Esophagus (tissue), 2 donors: ENCODE data around the gene PLA2R1. TPM values are rescaled to one million over a fixed set of nuclear protein-coding genes. Genes with fewer than 3 reads are reported as not detected.

Source experiments
- H3K27ac ChIP-seq, 2 donors: one replicate each; pipeline ENCODE4 v1.5.1; 2013; ENCODE audit warnings: low read depth in 2 of 2, mild to moderate bottlenecking in 2 of 2, inconsistent platforms in 1 of 2, low read length in 1 of 2, moderate library complexity in 1 of 2
- H3K27me3 ChIP-seq, 2 donors: one replicate each; pipeline ENCODE4 v1.6.1; 2013; ENCODE audit warnings: low read length in 2 of 2, control low read depth in 1 of 2, mild to moderate bottlenecking in 1 of 2; ENCODE audit not compliant: insufficient read depth in 2 of 2, control insufficient read depth in 1 of 2
- H3K36me3 ChIP-seq, 2 donors: one replicate each; pipeline ENCODE4 v1.6.1; 2013; ENCODE audit warnings: low read length in 1 of 2; ENCODE audit not compliant: control insufficient read depth in 2 of 2, insufficient read depth in 2 of 2
- H3K4me1 ChIP-seq, 2 donors: one replicate each; pipeline ENCODE4 v1.6.1; 2013; ENCODE audit warnings: low read length in 1 of 2; ENCODE audit not compliant: control insufficient read depth in 2 of 2, insufficient read depth in 2 of 2
- H3K4me3 ChIP-seq, 2 donors: one replicate each; pipeline ENCODE4 v1.5.1; 2013; ENCODE audit warnings: low read length in 2 of 2, mild to moderate bottlenecking in 2 of 2, low read depth in 1 of 2, moderate library complexity in 1 of 2
- H3K9me3 ChIP-seq, 2 donors: one replicate each; pipeline ENCODE4 v1.6.1; 2013; ENCODE audit warnings: mild to moderate bottlenecking in 2 of 2, low read depth in 1 of 2, low read length in 1 of 2, moderate library complexity in 1 of 2; ENCODE audit not compliant: control insufficient read depth in 2 of 2, insufficient read depth in 1 of 2
- WGBS, 2 donors: extraction: QIAGEN DNeasy Blood & Tissue Kit; methylation state at CpG; one replicate each; pipeline ENCODE4 v1.1.7; 2013; 5-methylcytosine and 5-hydroxymethylcytosine counted together
- polyA plus RNA-seq, 2 donors: library from polyadenylated mRNA; stranded (reverse); fragments of 200-250 nt; gene quantifications; one replicate each; pipeline ENCODE4 v1.2.3, GENCODE V29; 2013
- donor health status: healthy with polysubstance abuse.
- donor health status: Bipolar disorder and iron deficiency.

Gene PLA2R1
- polyA plus RNA-seq, 2 donors = 3.8 to 6.2 TPM

DNA sequence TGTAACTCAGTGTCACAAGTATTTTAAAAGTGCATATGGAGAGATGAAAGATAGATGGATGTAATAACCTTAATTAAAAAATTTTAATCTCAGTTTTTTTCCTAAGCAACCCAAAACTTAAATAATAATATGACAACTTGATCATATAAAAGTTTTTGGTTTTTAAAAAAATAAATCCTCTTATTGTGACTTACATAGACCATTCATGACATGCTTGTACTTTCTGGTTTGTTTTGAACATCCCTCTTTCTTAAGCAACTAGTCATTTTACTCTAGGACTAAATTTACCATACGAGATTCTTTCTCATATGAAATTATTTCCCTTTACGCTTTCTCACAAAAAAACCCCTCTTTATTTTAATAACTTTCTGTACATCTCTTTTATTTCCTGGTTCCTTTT is 6.5 kb upstream of the PLA2R1 start:
- Histone ChIP-seq H3K27me3 (no peaks in the 10 kb centered on the region), H3K4me3 (no peak overlapping the region), H3K36me3 (no peaks in the 10 kb centered on the region), H3K4me1 (no peaks in the 10 kb centered on the region), H3K9me3 (no peaks in the 10 kb centered on the region), H3K27ac (no peak overlapping the region)
- 90 to 93% methylated on average over 2 of the region's 2 CpGs for WGBS, 2 donors

DNA sequence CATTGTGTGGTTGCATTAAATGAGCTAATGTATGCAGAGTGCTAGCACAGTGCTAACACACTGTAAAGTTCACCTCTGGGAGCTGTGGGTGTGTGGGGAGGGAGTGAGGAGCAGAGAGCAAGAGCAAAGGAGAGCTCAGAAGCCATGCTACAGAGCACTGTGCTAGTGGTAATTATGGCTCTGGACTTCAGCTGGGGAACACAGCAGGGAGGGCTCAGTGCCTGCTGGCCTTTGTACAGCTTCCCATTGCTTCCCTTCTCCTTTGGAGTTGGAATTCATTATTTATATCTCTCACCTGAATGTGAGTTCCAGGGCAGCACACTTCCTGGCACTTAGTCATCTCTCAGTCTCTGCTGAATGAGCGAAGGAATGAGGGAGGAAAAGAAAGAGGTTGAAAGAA is 2.5 kb upstream of the PLA2R1 start:
- H3K4me3 ChIP-seq = no peak overlapping the region
- no peaks in the 10 kb centered on the region for H3K36me3 ChIP-seq
- peaks cover 0 to 4% of the 10 kb centered on the region in 2 donors for H3K4me1 ChIP-seq
- 76 to 89% methylated on average over 1 of the region's 1 CpG for WGBS, 2 donors
- H3K9me3 ChIP-seq = no peaks in the 10 kb centered on the region
- H3K27ac ChIP-seq = no peak overlapping the region
- no peaks in the 10 kb centered on the region for H3K27me3 ChIP-seq

DNA sequence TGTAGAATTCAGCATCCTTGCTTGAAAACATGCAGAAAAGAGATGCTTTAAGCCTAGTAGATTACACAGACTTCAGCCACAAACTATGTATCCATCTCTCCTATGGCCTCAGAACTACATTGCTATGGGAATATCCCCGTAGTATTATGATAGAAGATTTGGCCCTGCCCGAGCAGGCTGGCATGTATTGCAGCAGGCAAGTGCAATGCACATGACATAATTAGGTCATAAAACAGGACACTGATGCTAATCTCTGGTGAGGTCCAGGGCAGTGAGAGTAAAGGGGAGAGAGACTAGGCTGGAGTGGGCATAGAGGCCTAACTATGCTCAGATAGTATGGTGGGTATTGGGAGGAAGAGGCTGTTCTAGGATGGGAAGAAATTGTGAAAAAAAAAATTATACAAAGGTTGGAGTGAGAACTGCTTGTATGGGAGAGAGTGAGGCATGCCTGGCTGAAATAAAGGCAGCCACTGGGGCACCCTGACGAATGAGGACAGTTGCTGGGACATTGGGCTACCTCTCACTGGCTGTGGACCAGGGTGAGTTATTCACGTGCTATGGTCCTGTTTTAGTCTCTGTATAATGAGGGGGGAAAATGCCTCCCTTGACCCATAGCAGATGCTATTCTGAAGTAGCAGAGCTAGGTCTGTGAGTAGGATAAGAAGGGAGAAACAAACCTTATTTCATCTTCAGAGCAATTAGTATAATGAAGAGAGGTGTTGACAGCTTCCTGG is 1.6 kb upstream of the PLA2R1 start:
- Histone ChIP-seq H3K27ac (no peak overlapping the region), H3K27me3 (no peaks in the 10 kb centered on the region), H3K36me3 (no peaks in the 10 kb centered on the region), H3K4me1 (peaks cover 0 to 4% of the 10 kb centered on the region in 2 donors), H3K4me3 (no peak overlapping the region), H3K9me3 (no peaks in the 10 kb centered on the region)
- WGBS, 2 donors = 73 to 83% methylated on average over 4 of the region's 4 CpGs

DNA sequence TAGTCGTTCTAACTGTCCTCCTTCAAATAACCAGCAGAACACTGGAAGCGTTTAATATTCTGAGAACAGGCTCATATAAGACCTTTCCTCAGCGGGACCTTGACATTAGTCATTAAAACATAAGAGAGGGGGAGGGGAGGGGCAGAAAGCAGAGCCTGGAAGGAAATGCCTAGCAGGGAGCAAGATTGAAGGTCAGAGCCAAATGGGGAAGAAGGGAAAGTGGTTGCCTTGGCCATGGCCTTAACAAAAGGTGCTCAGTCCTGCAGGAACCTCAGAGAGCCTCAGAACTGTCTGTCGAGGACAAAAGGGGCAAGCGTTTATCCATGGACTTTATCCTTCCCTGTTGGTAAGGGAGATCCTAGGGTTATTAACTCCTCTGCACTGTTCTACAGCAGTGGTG is 856 bp upstream of the PLA2R1 start:
- Histone ChIP-seq H3K36me3 (no peaks in the 10 kb centered on the region), H3K27me3 (no peaks in the 10 kb centered on the region), H3K27ac (peak overlapping the region in 1 of 2 donors; percentile 28), H3K4me3 (peak overlapping the region in 1 of 2 donors; percentile 84), H3K9me3 (no peaks in the 10 kb centered on the region), H3K4me1 (peaks cover 0 to 4% of the 10 kb centered on the region in 2 donors)
- WGBS, 2 donors = 41 to 50% methylated on average over 5 of the region's 5 CpGs

DNA sequence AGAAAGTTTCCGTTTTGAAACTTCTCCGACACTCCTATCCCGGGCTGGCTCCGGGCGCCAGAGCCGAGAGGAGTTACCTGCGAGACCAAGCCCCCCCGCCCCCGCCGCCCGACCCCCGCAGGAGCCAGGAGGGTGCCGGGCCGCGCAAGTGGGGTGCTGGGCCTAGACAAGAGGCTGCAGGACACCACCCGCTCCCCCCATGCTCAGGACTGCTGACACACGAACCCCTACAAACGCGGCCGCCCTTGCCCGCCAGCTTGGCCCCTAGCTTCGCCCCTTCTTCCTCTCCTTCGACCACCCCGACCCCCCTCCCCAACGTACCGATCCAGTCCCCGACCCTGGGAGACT is 497 bp downstream of the PLA2R1 start:
- 2 to 3% methylated on average over 23 to 27 of the region's 27 CpGs for WGBS, 2 donors
- Histone ChIP-seq H3K27me3 (no peaks in the 10 kb centered on the region), H3K9me3 (no peaks in the 10 kb centered on the region), H3K4me3 (peak overlapping the region; percentile 75 to 84), H3K27ac (peak overlapping the region; percentile 12 to 53), H3K4me1 (peaks cover 0 to 4% of the 10 kb centered on the region in 2 donors), H3K36me3 (no peaks in the 10 kb centered on the region)

DNA sequence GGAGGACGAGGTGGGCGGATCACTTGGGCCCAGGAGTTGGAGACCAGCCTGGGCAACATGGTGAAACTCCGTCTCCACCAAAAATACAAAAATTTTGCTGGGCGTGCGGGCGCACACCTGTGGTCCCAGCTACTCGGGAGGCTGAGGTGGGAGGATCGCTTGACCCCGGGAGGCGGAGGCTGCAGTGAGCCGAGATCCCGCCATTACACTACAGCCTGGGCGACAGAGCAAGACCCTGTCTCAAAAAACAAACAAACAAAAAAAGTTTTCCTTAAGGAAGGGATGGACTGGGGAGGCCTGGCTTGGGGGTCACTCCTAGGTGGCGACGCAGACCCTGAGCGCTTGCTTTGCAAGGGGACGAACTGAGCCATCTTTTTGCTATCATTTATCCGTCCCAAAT is 882 bp downstream of the PLA2R1 start:
- H3K27ac ChIP-seq = no peak overlapping the region
- no peaks in the 10 kb centered on the region for H3K27me3 ChIP-seq
- peaks cover 0 to 4% of the 10 kb centered on the region in 2 donors for H3K4me1 ChIP-seq
- WGBS, 2 donors = 67 to 68% methylated on average over 18 of the region's 18 CpGs
- H3K4me3 ChIP-seq = peak overlapping the region; percentile 75 to 84
- H3K9me3 ChIP-seq = no peaks in the 10 kb centered on the region
- no peaks in the 10 kb centered on the region for H3K36me3 ChIP-seq

DNA sequence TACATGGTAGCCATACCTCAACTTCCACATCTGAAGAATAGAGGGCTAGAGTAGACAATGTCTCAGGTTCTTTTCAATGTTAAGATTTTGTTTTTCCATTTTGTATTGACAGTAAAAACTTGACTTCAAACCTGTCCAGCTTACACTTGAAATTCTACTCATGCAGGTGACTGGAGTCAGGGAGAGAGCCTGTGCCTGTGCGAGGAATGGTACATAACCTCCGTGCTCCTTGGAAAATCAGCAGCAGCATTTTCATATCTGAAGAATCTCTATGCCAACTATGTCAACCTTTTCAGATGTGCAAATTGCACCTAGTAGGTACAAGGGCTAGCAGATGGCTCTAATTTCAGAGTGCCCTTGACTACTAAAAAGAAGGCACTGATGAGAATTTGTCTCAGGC is 2.1 kb downstream of the PLA2R1 start:
- H3K4me1 ChIP-seq = peaks cover 0 to 6% of the 10 kb centered on the region in 2 donors
- no peaks in the 10 kb centered on the region for H3K27me3 ChIP-seq
- no peak overlapping the region for H3K27ac ChIP-seq
- no peaks in the 10 kb centered on the region for H3K36me3 ChIP-seq
- WGBS, 2 donors = 92 to 94% methylated on average over 2 of the region's 2 CpGs
- H3K9me3 ChIP-seq = no peaks in the 10 kb centered on the region
- no peak overlapping the region for H3K4me3 ChIP-seq

DNA sequence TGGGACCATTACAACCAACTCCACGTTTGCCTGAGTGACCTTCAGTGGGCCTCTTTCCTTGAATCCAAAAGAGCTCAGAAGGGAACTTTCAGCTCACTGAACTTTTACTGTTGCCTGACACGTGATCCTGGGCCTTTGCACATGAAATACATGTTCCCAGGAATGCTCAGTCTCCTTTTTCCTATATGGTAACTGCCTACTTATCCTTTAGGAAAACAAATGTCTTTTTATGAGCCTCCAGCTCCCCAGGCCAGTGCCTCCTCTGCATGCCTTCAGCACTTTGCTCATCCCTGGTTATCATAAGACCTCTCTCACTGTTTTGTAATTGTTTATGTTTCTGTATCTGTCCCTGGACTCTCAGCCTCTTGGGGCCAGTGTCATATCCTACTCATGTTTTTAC is 5.1 kb downstream of the PLA2R1 start:
- H3K4me3 ChIP-seq = no peak overlapping the region
- no peaks in the 10 kb centered on the region for H3K9me3 ChIP-seq
- WGBS, 2 donors = 68 to 77% methylated on average over 2 of the region's 2 CpGs
- H3K27me3 ChIP-seq = no peaks in the 10 kb centered on the region
- H3K27ac ChIP-seq = no peak overlapping the region
- H3K4me1 ChIP-seq = peaks cover 2 to 7% of the 10 kb centered on the region in 2 donors
- H3K36me3 ChIP-seq = no peaks in the 10 kb centered on the region

DNA sequence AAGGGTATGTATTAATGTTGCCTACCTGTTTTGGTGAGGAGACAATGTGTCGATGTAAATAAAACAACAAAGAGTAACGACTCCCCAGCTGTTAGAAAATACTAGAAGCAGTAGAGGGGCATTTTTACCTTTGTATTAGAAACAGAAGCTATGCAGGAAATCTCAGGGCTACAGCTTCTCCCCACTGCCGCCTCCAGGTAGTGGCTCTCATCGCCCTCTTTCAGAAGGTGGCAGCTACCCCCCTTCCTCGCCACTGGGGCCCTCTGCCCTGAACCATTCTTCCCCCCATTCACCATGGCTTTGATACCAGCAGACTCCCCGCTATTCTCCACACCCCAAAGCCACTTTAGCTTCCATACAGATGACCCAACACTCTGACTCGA is 6.7 kb downstream of the PLA2R1 start:
- H3K27me3 ChIP-seq = no peaks in the 10 kb centered on the region
- peak overlapping the region in 1 of 2 donors; percentile 12 for H3K27ac ChIP-seq
- H3K9me3 ChIP-seq = no peaks in the 10 kb centered on the region
- no peak overlapping the region for H3K4me3 ChIP-seq
- WGBS, 2 donors = 90 to 93% methylated on average over 7 of the region's 7 CpGs
- no peaks in the 10 kb centered on the region for H3K36me3 ChIP-seq
- H3K4me1 ChIP-seq = peaks cover 2 to 8% of the 10 kb centered on the region in 2 donors
